ENCODE measurements around the gene DNMT3B. TPM values are rescaled to one million over a fixed set of nuclear protein-coding genes. Genes with fewer than 3 reads are reported as not detected.

The DNMT3B gene
- total RNA-seq, 2 experiments from 2014 or later = 2.9 TPM

DNA sequence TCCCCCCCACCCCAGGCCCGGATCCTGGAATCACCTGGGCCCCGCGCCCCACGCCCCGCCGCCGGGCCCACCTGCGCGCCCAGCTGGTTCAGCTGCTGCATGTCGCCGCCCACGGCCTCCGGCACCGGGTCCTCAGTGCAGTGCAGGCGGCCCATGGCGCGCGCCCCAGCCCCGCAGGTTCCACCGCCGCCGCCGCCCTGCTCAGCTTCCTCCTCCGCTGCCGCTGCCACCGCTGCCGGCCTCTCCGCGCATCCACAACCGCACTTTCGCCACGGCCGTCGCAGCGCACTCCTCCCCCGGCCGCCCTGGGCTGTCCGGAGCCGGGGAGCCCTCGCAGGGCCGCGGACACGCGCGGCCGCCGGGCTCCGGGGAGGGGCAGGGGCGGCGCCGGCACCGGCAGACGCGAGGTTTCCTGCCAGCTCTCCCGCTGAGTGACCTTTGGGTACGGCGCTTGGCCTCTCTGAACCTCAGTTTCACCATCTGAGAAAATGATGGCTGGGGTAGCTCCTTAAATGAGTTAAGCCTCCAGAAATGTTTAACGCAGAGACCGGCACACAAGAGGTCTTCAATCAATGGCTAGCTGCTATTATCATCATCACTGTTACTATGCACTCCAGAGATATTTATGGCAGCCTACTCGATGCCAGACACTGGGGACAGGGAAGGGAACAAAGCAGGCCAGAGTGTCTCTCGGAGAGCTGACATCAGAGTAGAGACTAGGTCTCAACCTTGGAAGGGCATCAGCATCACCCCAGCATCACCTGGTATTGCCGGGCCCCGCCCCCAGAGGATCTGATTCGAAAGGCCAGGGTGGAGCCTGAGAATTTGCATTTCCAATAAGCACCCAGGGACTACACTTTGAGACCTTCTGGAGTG is 18.7 kb upstream of the DNMT3B start, which contains the start of gene COMMD7:
Gene COMMD7, minus strand, starts transcription at position 231 of the 876 bp plus-strand sequence. Its CDS starts 76 bp downstream, at position 155.
- TF ChIP-seq, protein P1, sequence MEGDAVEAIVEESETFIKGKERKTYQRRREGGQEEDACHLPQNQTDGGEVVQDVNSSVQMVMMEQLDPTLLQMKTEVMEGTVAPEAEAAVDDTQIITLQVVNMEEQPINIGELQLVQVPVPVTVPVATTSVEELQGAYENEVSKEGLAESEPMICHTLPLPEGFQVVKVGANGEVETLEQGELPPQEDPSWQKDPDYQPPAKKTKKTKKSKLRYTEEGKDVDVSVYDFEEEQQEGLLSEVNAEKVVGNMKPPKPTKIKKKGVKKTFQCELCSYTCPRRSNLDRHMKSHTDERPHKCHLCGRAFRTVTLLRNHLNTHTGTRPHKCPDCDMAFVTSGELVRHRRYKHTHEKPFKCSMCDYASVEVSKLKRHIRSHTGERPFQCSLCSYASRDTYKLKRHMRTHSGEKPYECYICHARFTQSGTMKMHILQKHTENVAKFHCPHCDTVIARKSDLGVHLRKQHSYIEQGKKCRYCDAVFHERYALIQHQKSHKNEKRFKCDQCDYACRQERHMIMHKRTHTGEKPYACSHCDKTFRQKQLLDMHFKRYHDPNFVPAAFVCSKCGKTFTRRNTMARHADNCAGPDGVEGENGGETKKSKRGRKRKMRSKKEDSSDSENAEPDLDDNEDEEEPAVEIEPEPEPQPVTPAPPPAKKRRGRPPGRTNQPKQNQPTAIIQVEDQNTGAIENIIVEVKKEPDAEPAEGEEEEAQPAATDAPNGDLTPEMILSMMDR (IDR thresholded peaks at IDR 0.05) = no peak
- peak; percentile 87 for ATAC-seq
- peak; percentile 91 for DNase-seq
- H3K27me3 Mint-ChIP-seq = no peaks in the 10 kb centered on the region
- H3K4me1 Mint-ChIP-seq (ENCODE audit: low read depth) = peaks cover 28% of the 10 kb centered on the region
- CTCF ChIA-PET = interaction anchor here (0.7 to 2.8 kb wide), 8 partner anchors 8 to 91 kb away, joined by 3 to 25 read pairs (median 8); partner anchors contain the start of gene C20orf203
- no peaks in the 10 kb centered on the region for H3K9me3 Mint-ChIP-seq
- intact Hi-C loops (cut with micrococcal nuclease) = no loop called here
- H3K4me3 Mint-ChIP-seq = peak within 1 kb of the TSS; percentile 94
- POLR2A ChIA-PET = interaction anchor here (0.6 to 2.6 kb wide), 5 partner anchors 10 to 70 kb away, joined by 3 to 19 read pairs (median 3); partner anchors contain the start of genes C20orf203 and DNMT3B
- H3K36me3 Mint-ChIP-seq (ENCODE audit: low read depth) = peaks cover 3% of the 10 kb centered on the region
- peak within 1 kb of the TSS; percentile 94 for H3K27ac Mint-ChIP-seq

DNA sequence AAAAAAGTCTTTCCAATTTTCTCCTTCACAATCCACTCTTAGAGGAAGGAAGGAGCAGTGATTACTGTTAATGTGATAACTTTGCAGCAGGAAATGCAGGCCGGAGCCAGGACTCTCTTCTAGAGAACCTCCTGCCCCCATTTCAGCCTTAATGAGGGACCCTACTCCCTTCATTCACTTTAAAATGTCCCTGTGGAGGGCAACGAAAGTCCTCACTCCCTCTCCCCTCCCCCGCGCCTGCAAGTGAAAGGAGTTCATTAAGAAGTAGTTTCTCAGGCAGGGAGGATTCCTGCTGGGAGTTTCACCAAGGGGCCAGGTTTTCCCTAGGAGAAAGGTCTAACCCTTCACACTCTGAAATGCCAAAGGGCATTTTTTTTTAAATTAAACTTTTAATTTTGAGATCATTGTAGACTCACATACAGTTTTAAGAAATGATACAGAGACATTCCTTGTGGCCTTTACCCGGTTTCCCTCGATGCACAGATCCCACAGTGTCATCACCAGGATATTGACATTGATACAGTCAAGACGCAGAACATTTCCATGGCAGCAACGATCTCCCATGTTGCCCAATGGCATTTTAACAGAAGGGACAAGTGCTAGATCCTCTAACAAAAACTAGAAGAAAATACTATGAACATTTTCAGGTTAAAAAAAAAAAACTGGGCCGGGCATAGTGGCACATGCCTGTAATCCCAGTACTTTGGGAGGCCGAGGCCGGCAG is 12.1 kb upstream of the DNMT3B start:
- TF ChIP-seq, protein P1 (IDR thresholded peaks at IDR 0.05) = no peak
- CTCF ChIA-PET = no interaction called here
- DNase-seq = no peak
- H3K4me3 Mint-ChIP-seq = no peak overlapping the region
- H3K9me3 Mint-ChIP-seq = no peaks in the 10 kb centered on the region
- intact Hi-C loops (cut with micrococcal nuclease) = no loop called here
- H3K27me3 Mint-ChIP-seq = no peaks in the 10 kb centered on the region
- no peak for ATAC-seq
- no peak overlapping the region for H3K27ac Mint-ChIP-seq
- H3K4me1 Mint-ChIP-seq (ENCODE audit: low read depth) = peaks cover 7% of the 10 kb centered on the region
- POLR2A ChIA-PET = no interaction called here
- no peaks in the 10 kb centered on the region for H3K36me3 Mint-ChIP-seq (ENCODE audit: low read depth)

DNA sequence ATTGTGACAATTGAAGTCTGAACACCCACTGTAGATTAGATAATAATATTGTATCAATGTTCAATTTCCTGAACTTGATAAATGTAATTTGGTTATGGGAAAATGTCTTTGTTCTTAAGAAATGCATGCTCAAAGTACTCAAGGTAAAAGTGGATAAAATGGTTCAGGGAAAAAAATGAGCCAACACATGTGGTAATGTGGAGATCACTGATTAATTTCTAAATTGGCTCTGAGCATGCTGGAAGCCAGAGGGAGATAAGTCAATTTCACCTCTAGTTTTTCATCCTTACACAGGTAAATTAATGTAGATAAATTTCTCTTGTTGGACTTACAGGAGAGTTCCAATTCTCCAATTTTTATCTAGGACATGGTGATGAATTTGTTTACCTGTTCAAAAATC is 10.9 kb upstream of the DNMT3B start:
- ATAC-seq (no peak), DNase-seq (no peak)
- H3K36me3 Mint-ChIP-seq (ENCODE audit: low read depth) = no peaks in the 10 kb centered on the region
- POLR2A ChIA-PET = no interaction called here
- no peaks in the 10 kb centered on the region for H3K27me3 Mint-ChIP-seq
- CTCF ChIA-PET = no interaction called here
- H3K4me1 Mint-ChIP-seq (ENCODE audit: low read depth) = peaks cover 7% of the 10 kb centered on the region
- H3K9me3 Mint-ChIP-seq = no peaks in the 10 kb centered on the region
- TF ChIP-seq, protein P1 (IDR thresholded peaks at IDR 0.05) = no peak
- intact Hi-C loops (cut with micrococcal nuclease) = no loop called here
- H3K4me3 Mint-ChIP-seq = no peak overlapping the region
- H3K27ac Mint-ChIP-seq = no peak overlapping the region

DNA sequence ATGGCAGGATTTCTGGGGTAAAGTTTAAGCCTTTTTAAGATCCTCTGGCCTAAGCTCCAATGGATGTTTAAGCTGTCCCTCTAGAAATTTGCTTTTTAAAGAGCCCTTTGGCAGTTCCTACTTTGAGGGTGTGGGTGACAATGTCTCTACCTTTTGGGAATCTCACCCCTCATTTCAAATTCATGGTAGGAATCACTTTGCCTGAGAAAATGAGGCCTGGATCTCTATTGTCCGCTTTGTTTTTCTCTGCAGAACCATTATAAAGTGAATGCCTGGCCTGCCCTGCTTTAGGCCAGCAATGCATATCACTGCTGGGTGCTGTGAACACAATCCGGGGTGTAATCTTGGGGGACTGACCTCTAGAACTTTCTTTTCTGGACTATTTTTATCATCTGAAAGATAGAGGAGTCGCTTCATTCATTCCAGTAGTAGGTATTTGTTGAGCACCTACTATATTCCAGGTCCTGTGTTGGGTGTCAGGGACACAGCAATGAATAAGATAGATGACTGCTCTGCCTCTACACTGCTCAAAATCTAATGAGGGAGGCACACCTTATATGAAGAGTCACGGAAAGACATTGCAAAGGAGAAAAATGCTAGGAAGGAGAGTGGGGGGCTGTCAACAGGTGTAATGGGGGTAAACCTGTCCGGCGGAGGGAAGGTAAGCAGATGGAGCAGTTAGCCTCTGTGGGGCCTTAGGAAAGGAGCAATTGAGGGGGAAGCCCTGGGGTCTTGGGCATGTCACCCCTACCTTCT is 10.3 kb upstream of the DNMT3B start:
- Mint-ChIP-seq H3K4me1 (ENCODE audit: low read depth) (peaks cover 7% of the 10 kb centered on the region), H3K27ac (no peak overlapping the region), H3K36me3 (ENCODE audit: low read depth) (no peaks in the 10 kb centered on the region), H3K9me3 (no peaks in the 10 kb centered on the region), H3K4me3 (no peak overlapping the region), H3K27me3 (no peaks in the 10 kb centered on the region)
- TF ChIP-seq, protein P1 (IDR thresholded peaks at IDR 0.05) = no peak
- DNase-seq (no peak), ATAC-seq (no peak)
- POLR2A ChIA-PET = no interaction called here
- CTCF ChIA-PET = no interaction called here
- intact Hi-C loops (cut with micrococcal nuclease) = no loop called here

All from activated CD8-positive, alpha-beta T cell treated with anti-CD3 and anti-CD28 coated beads for 36 hours (primary cell).